GM21381 (cell line): ENCODE measurements around the gene SLC10A1.

Experiments
- ATAC-seq: cut with Tn5 transposase; IDR thresholded peaks from one replicate; pipeline ENCODE4 v1.9.1; 2021; ENCODE audit warnings: mild to moderate bottlenecking, moderate library complexity; ENCODE audit not compliant: unreplicated experiment

The SLC10A1 gene

GRCh38 chr14:69811227-69811867, 14.3 kb upstream of the SLC10A1 start:
- ATAC-seq, result no peak

- ATAC-seq, result no peak
These were observed 12.1 kb upstream of the SLC10A1 start for GRCh38 chr14:69808919-69809808.

GRCh38 chr14:69807192-69807591, 10.2 kb upstream of the SLC10A1 start:
- ATAC-seq, result no peak

- ATAC-seq, result no peak
These were observed 7.9 kb upstream of the SLC10A1 start for GRCh38 chr14:69804902-69805301.

GRCh38 chr14:69803753-69804152, 6.7 kb upstream of the SLC10A1 start:
- no peak for ATAC-seq

GRCh38 chr14:69798339-69798735, 1.3 kb upstream of the SLC10A1 start:
- ATAC-seq, result no peak

- ATAC-seq, result no peak
These were observed 715 bp upstream of the SLC10A1 start for GRCh38 chr14:69797573-69798338.

- ATAC-seq, result no peak
These were observed 1.4 kb downstream of the SLC10A1 start for GRCh38 chr14:69795691-69796090.

GRCh38 chr14:69794791-69795190, 2.2 kb downstream of the SLC10A1 start:
- ATAC-seq, result no peak

GRCh38 chr14:69792887-69793421, 4.1 kb downstream of the SLC10A1 start:
- ATAC-seq, result no peak

GRCh38 chr14:69789118-69789640, 7.9 kb downstream of the SLC10A1 start:
- no peak for ATAC-seq

GRCh38 chr14:69786603-69787002, 10.4 kb downstream of the SLC10A1 start:
- ATAC-seq, result no peak

GRCh38 chr14:69784942-69785341, 12.1 kb downstream of the SLC10A1 start:
- no peak for ATAC-seq

- no peak for ATAC-seq
These were observed 16.1 kb downstream of the SLC10A1 start for GRCh38 chr14:69780952-69781351.

GRCh38 chr14:69780092-69780491, 16.9 kb downstream of the SLC10A1 start:
- ATAC-seq, result no peak

GRCh38 chr14:69779088-69779487, 18.0 kb downstream of the SLC10A1 start:
- ATAC-seq, result no peak

- no peak for ATAC-seq
These were observed 20.1 kb downstream of the SLC10A1 start for GRCh38 chr14:69776875-69777453.

GRCh38 chr14:69775012-69775411, 22.0 kb downstream of the SLC10A1 start:
- no peak for ATAC-seq

- no peak for ATAC-seq
These were observed 23.3 kb downstream of the SLC10A1 start for GRCh38 chr14:69773571-69774276.
